Measurements from ENCODE around the gene OXNAD1. TPM values are rescaled to one million over a fixed set of nuclear protein-coding genes. Genes with fewer than 3 reads are reported as not detected.

The OXNAD1 gene
- total RNA-seq, 3 donors from 2014 or later: 13.1 to 22.8 (median 15.7) TPM

- Histone ChIP-seq H3K4me3 (no peak overlapping the region), H3K4me1 (peaks cover 0 to 4% of the 10 kb centered on the region in 2 donors), H3K36me3 (no peaks in the 10 kb centered on the region), H3K9me3 (no peaks in the 10 kb centered on the region), H3K27me3 (no peaks in the 10 kb centered on the region), H3K27ac (no peak overlapping the region)
- TF ChIP-seq CTCF (IDR thresholded peaks at IDR 0.05): no peak
- no peak for TF ChIP-seq POLR2AphosphoS5 (IDR thresholded peaks at IDR 0.05)
- no peak for TF ChIP-seq POLR2A (IDR thresholded peaks at IDR 0.05)
- intact Hi-C loops (cut with DNase I; ENCODE audit: low total_unique reads): no loop called here
- DNase-seq (ENCODE audit: low spot score in 2 of 2): no peak
Observed at GRCh38 chr3:16272588-16272987, 7.6 kb downstream of the OXNAD1 start.

- no peaks in the 10 kb centered on the region for H3K27me3 ChIP-seq
- no peak overlapping the region for H3K4me3 ChIP-seq
- DNase-seq (ENCODE audit: low spot score in 2 of 2): no peak
- H3K27ac ChIP-seq: no peak overlapping the region
- no peaks in the 10 kb centered on the region for H3K4me1 ChIP-seq
- intact Hi-C loops (cut with DNase I; ENCODE audit: low total_unique reads): no loop called here
- TF ChIP-seq CTCF (IDR thresholded peaks at IDR 0.05) (no peak), POLR2AphosphoS5 (IDR thresholded peaks at IDR 0.05) (no peak), POLR2A (IDR thresholded peaks at IDR 0.05) (no peak)
- no peaks in the 10 kb centered on the region for H3K9me3 ChIP-seq
- H3K36me3 ChIP-seq: no peaks in the 10 kb centered on the region
Observed at GRCh38 chr3:16273867-16274266, 8.9 kb downstream of the OXNAD1 start.

- Histone ChIP-seq H3K27ac (no peak overlapping the region), H3K4me3 (no peak overlapping the region)
- TF ChIP-seq CTCF (IDR thresholded peaks at IDR 0.05) (no peak), POLR2A (IDR thresholded peaks at IDR 0.05) (no peak), POLR2AphosphoS5 (IDR thresholded peaks at IDR 0.05) (no peak)
Observed at GRCh38 chr3:16277471-16277870, 12.5 kb downstream of the OXNAD1 start.

GRCh38 chr3:16279010-16279801 lies 14.2 kb downstream of the OXNAD1 start:
- intact Hi-C loops (cut with DNase I; ENCODE audit: low total_unique reads): no loop called here
- no peaks in the 10 kb centered on the region for H3K9me3 ChIP-seq
- H3K4me1 ChIP-seq: no peaks in the 10 kb centered on the region
- H3K27ac ChIP-seq: no peak overlapping the region
- H3K27me3 ChIP-seq: no peaks in the 10 kb centered on the region
- TF ChIP-seq POLR2AphosphoS5 (IDR thresholded peaks at IDR 0.05): no peak
- no peak for TF ChIP-seq POLR2A (IDR thresholded peaks at IDR 0.05)
- no peak for TF ChIP-seq CTCF (IDR thresholded peaks at IDR 0.05)
- DNase-seq (ENCODE audit: low spot score in 2 of 2): no peak
- no peaks in the 10 kb centered on the region for H3K36me3 ChIP-seq
- H3K4me3 ChIP-seq: no peak overlapping the region

More at GRCh38 chr3:16277471-16277870, 12.5 kb downstream of the OXNAD1 start:
- intact Hi-C loops (cut with DNase I; ENCODE audit: low total_unique reads): no loop called here
- no peak for DNase-seq (ENCODE audit: low spot score in 2 of 2)
- no peaks in the 10 kb centered on the region for H3K9me3 ChIP-seq
- H3K36me3 ChIP-seq: no peaks in the 10 kb centered on the region
- no peaks in the 10 kb centered on the region for H3K4me1 ChIP-seq
- no peaks in the 10 kb centered on the region for H3K27me3 ChIP-seq

- Histone ChIP-seq H3K4me1 (no peaks in the 10 kb centered on the region), H3K27me3 (no peaks in the 10 kb centered on the region), H3K4me3 (no peak overlapping the region), H3K9me3 (no peaks in the 10 kb centered on the region), H3K27ac (no peak overlapping the region), H3K36me3 (no peaks in the 10 kb centered on the region)
- no peak for DNase-seq (ENCODE audit: low spot score in 2 of 2)
- no peak for TF ChIP-seq POLR2AphosphoS5 (IDR thresholded peaks at IDR 0.05)
- TF ChIP-seq CTCF (IDR thresholded peaks at IDR 0.05): no peak
- TF ChIP-seq POLR2A (IDR thresholded peaks at IDR 0.05): no peak
- intact Hi-C loops (cut with DNase I; ENCODE audit: low total_unique reads): no loop called here
Observed at GRCh38 chr3:16280671-16281070, 15.7 kb downstream of the OXNAD1 start.
